SU-DHL-6 (cell line): Measurements from ENCODE around the gene AGTRAP.

ENCODE experiments used
- CTCF ChIP-seq: fragments of 200-600 bp; sonication (generic); IDR thresholded peaks from one replicate; pipeline ENCODE4 v1.5.1; 2017; ENCODE audit warnings: antibody characterized with exemption, mild to moderate bottlenecking, low read length, moderate library complexity; ENCODE audit not compliant: insufficient read depth, poor library complexity, severe bottlenecking
- EZH2phosphoT487 ChIP-seq: fragments of 200-600 bp; sonication (generic), shearing (Covaris generic); conservative IDR thresholded peaks from 2 replicates; pipeline ENCODE4 v1.6.1; 2018; ENCODE audit warnings: mild to moderate bottlenecking, antibody characterized with exemption, low read length, moderate library complexity, mixed read lengths

GRCh38 chr1:11727119-11727518 is 8.8 kb upstream of the AGTRAP start:
- TF ChIP-seq CTCF = no peak
- no peak for TF ChIP-seq EZH2phosphoT487
